ENCODE results near the gene HPCAL1. TPM values are rescaled to one million over a fixed set of nuclear protein-coding genes. Genes with fewer than 3 reads are reported as not detected.

Gene HPCAL1
- total and polyA plus RNA-seq, 2 experiments from 2014 or later = 8.3 to 25.4 TPM

DNA sequence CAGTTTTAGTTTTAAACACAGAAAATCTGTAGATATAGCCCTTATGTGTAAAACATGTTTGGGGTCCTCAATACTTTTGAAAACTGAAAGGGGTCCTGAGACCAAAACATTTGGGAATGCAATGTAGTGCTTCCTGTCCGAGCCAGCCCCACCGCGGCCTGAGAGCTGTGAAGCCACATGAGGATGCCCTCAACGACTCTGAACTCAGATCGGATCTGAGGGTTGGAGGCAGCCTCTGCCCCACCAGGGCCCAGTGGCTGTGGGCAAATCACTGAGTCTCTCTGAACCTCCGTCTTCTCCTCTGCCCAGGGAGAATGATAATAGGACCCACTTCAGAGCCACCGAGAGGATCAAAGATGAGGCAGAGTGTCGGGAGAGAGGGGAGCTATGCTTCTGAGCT, 33.4 kb upstream of the HPCAL1 start (continued):
- TF ChIP-seq EZH2 (IDR thresholded peaks at IDR 0.05; ENCODE audit: low read depth, unreplicated experiment) (no peak), ZNF331 (CRISPR knock-in tag; IDR thresholded peaks at IDR 0.05; ENCODE audit: low read depth) (no peak), POLR2AphosphoS5 (IDR thresholded peaks at IDR 0.05; ENCODE audit: low read depth) (no peak), EZH2phosphoT487 (IDR thresholded peaks at IDR 0.05; ENCODE audit: unreplicated experiment) (no peak), ZNF114 (CRISPR knock-in tag; IDR thresholded peaks at IDR 0.05) (no peak), STAT1 (IDR thresholded peaks at IDR 0.05; ENCODE audit: unreplicated experiment) (no peak)
- TF ChIP-seq, protein P1, sequence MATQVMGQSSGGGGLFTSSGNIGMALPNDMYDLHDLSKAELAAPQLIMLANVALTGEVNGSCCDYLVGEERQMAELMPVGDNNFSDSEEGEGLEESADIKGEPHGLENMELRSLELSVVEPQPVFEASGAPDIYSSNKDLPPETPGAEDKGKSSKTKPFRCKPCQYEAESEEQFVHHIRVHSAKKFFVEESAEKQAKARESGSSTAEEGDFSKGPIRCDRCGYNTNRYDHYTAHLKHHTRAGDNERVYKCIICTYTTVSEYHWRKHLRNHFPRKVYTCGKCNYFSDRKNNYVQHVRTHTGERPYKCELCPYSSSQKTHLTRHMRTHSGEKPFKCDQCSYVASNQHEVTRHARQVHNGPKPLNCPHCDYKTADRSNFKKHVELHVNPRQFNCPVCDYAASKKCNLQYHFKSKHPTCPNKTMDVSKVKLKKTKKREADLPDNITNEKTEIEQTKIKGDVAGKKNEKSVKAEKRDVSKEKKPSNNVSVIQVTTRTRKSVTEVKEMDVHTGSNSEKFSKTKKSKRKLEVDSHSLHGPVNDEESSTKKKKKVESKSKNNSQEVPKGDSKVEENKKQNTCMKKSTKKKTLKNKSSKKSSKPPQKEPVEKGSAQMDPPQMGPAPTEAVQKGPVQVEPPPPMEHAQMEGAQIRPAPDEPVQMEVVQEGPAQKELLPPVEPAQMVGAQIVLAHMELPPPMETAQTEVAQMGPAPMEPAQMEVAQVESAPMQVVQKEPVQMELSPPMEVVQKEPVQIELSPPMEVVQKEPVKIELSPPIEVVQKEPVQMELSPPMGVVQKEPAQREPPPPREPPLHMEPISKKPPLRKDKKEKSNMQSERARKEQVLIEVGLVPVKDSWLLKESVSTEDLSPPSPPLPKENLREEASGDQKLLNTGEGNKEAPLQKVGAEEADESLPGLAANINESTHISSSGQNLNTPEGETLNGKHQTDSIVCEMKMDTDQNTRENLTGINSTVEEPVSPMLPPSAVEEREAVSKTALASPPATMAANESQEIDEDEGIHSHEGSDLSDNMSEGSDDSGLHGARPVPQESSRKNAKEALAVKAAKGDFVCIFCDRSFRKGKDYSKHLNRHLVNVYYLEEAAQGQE (IDR thresholded peaks at IDR 0.05; ENCODE audit: unreplicated experiment) = no peak
- TF ChIP-seq, protein P2, sequence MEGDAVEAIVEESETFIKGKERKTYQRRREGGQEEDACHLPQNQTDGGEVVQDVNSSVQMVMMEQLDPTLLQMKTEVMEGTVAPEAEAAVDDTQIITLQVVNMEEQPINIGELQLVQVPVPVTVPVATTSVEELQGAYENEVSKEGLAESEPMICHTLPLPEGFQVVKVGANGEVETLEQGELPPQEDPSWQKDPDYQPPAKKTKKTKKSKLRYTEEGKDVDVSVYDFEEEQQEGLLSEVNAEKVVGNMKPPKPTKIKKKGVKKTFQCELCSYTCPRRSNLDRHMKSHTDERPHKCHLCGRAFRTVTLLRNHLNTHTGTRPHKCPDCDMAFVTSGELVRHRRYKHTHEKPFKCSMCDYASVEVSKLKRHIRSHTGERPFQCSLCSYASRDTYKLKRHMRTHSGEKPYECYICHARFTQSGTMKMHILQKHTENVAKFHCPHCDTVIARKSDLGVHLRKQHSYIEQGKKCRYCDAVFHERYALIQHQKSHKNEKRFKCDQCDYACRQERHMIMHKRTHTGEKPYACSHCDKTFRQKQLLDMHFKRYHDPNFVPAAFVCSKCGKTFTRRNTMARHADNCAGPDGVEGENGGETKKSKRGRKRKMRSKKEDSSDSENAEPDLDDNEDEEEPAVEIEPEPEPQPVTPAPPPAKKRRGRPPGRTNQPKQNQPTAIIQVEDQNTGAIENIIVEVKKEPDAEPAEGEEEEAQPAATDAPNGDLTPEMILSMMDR (conservative IDR thresholded peaks at IDR 0.05; ENCODE audit: low read depth in 2 of 2) = no peak
- TF ChIP-seq, protein P3, sequence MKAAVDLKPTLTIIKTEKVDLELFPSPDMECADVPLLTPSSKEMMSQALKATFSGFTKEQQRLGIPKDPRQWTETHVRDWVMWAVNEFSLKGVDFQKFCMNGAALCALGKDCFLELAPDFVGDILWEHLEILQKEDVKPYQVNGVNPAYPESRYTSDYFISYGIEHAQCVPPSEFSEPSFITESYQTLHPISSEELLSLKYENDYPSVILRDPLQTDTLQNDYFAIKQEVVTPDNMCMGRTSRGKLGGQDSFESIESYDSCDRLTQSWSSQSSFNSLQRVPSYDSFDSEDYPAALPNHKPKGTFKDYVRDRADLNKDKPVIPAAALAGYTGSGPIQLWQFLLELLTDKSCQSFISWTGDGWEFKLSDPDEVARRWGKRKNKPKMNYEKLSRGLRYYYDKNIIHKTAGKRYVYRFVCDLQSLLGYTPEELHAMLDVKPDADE (IDR thresholded peaks at IDR 0.05) = no peak

DNA sequence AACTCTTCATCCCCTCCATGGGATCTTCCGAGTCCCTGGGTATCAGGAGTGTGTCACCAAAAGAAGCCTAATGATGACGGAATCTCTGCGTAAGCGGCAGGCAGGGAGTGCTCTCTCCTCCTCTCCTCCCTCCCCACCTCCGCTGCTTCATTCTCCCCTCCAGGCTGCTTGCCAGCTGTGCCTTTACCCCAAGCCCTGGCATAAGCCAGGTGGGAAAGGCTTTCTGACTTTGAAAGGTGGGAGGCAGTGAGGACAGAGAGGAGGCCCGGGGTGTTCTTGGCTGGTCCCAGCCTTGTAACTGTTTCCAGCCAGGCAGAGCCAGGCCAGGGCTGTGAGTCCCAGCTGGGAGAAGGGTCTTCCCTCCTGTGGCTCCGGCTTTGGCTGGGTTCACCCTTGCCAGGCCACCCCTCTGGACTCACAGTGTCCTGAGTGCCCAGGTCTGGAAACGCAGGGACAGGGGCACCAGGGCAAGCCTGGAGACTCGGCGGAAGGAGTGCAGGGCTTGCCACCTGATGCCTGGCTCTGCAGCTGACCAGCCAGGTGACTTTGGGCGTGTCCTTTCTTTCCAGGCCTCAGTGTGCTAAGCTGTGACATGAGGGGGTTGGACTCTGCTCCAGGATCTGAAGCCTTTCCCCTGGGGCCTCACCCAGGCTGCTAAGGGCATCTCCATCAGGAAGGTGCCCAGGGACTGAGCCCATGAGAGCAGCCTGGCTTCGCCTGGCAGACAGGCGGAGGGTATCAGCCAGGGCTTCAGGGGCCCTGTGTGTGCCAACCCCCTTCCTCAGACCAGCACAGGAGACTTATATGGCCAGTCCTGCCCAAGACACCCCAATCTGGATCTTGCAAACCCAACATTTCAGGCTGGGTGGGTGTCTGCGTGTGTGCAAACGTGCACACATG, 32.7 kb upstream of the HPCAL1 start:
- TF ChIP-seq STAT1 (IDR thresholded peaks at IDR 0.05; ENCODE audit: unreplicated experiment) = no peak
- TF ChIP-seq, protein P4, sequence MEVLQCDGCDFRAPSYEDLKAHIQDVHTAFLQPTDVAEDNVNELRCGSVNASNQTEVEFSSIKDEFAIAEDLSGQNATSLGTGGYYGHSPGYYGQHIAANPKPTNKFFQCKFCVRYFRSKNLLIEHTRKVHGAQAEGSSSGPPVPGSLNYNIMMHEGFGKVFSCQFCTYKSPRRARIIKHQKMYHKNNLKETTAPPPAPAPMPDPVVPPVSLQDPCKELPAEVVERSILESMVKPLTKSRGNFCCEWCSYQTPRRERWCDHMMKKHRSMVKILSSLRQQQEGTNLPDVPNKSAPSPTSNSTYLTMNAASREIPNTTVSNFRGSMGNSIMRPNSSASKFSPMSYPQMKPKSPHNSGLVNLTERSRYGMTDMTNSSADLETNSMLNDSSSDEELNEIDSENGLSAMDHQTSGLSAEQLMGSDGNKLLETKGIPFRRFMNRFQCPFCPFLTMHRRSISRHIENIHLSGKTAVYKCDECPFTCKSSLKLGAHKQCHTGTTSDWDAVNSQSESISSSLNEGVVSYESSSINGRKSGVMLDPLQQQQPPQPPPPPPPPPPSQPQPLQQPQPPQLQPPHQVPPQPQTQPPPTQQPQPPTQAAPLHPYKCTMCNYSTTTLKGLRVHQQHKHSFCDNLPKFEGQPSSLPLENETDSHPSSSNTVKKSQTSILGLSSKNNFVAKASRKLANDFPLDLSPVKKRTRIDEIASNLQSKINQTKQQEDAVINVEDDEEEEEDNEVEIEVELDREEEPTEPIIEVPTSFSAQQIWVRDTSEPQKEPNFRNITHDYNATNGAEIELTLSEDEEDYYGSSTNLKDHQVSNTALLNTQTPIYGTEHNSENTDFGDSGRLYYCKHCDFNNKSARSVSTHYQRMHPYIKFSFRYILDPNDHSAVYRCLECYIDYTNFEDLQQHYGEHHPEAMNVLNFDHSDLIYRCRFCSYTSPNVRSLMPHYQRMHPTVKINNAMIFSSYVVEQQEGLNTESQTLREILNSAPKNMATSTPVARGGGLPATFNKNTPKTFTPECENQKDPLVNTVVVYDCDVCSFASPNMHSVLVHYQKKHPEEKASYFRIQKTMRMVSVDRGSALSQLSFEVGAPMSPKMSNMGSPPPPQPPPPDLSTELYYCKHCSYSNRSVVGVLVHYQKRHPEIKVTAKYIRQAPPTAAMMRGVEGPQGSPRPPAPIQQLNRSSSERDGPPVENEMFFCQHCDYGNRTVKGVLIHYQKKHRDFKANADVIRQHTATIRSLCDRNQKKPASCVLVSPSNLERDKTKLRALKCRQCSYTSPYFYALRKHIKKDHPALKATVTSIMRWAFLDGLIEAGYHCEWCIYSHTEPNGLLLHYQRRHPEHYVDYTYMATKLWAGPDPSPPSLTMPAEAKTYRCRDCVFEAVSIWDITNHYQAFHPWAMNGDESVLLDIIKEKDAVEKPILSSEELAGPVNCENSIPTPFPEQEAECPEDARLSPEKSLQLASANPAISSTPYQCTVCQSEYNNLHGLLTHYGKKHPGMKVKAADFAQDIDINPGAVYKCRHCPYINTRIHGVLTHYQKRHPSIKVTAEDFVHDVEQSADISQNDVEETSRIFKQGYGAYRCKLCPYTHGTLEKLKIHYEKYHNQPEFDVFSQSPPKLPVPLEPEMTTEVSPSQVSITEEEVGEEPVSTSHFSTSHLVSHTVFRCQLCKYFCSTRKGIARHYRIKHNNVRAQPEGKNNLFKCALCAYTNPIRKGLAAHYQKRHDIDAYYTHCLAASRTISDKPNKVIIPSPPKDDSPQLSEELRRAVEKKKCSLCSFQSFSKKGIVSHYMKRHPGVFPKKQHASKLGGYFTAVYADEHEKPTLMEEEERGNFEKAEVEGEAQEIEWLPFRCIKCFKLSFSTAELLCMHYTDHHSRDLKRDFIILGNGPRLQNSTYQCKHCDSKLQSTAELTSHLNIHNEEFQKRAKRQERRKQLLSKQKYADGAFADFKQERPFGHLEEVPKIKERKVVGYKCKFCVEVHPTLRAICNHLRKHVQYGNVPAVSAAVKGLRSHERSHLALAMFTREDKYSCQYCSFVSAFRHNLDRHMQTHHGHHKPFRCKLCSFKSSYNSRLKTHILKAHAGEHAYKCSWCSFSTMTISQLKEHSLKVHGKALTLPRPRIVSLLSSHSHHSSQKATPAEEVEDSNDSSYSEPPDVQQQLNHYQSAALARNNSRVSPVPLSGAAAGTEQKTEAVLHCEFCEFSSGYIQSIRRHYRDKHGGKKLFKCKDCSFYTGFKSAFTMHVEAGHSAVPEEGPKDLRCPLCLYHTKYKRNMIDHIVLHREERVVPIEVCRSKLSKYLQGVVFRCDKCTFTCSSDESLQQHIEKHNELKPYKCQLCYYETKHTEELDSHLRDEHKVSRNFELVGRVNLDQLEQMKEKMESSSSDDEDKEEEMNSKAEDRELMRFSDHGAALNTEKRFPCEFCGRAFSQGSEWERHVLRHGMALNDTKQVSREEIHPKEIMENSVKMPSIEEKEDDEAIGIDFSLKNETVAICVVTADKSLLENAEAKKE (CRISPR knock-in tag; IDR thresholded peaks at IDR 0.05) = no peak
- no peak for ATAC-seq
- no peaks in the 10 kb centered on the region for H3K79me2 ChIP-seq (replicated peaks; ENCODE audit: insufficient read depth)
- H3K27me3 ChIP-seq (ENCODE audit: insufficient read depth) = no peaks in the 10 kb centered on the region
- H3K27ac ChIP-seq (ENCODE audit: low read depth) = no peak overlapping the region
- Mint-ChIP-seq H3K4me1 (peaks cover 2% of the 10 kb centered on the region; the same call in 1 of the 3 replicates), H3K4me3 (no peak overlapping the region), H3K27me3 (ENCODE audit: insufficient read depth, low read depth, poor library complexity) (peaks cover 7% of the 10 kb centered on the region), H3K27ac (no peak overlapping the region), H3K36me3 (ENCODE audit: low read depth) (no peaks in the 10 kb centered on the region), H3K9me3 (no peaks in the 10 kb centered on the region)
- no peak overlapping the region for H2AFZ ChIP-seq
- no peaks in the 10 kb centered on the region for H3K4me1 ChIP-seq (ENCODE audit: insufficient read depth)
- no peaks in the 10 kb centered on the region for H4K20me1 ChIP-seq (replicated peaks; ENCODE audit: insufficient read depth)
- H3K9me2 ChIP-seq (ENCODE audit: insufficient read depth) = no peaks in the 10 kb centered on the region
- H3F3A ChIP-seq (replicated peaks; ENCODE audit: low read depth) = no peaks in the 10 kb centered on the region
- no peak overlapping the region for H3K4me3 ChIP-seq
- no peak for DNase-seq (ENCODE audit: low spot score)
- H3K4me2 ChIP-seq = no peak overlapping the region
- no peaks in the 10 kb centered on the region for H3K36me3 ChIP-seq (ENCODE audit: insufficient read depth)

Data from GM23338 (cell line).